Stimulated activated CD4-positive, alpha-beta T cell treated with anti-CD3 and anti-CD28 coated beads, Interleukin-1b, Interleukin-23, amount 100 ng/mL, for 24 hours (primary cell): Measurements from ENCODE around the gene TSPOAP1.
A peak's percentile ranks its signal among the peaks of the same experiment; 100 is the strongest.

Source experiments
- DNase-seq, 4 experiments: peaks; one replicate each; pipeline ENCODE4 v3.0.0-alpha.2; 2020; ENCODE audit warnings: low read depth in 4 of 4, low spot score in 1 of 4

Gene TSPOAP1, protein sequence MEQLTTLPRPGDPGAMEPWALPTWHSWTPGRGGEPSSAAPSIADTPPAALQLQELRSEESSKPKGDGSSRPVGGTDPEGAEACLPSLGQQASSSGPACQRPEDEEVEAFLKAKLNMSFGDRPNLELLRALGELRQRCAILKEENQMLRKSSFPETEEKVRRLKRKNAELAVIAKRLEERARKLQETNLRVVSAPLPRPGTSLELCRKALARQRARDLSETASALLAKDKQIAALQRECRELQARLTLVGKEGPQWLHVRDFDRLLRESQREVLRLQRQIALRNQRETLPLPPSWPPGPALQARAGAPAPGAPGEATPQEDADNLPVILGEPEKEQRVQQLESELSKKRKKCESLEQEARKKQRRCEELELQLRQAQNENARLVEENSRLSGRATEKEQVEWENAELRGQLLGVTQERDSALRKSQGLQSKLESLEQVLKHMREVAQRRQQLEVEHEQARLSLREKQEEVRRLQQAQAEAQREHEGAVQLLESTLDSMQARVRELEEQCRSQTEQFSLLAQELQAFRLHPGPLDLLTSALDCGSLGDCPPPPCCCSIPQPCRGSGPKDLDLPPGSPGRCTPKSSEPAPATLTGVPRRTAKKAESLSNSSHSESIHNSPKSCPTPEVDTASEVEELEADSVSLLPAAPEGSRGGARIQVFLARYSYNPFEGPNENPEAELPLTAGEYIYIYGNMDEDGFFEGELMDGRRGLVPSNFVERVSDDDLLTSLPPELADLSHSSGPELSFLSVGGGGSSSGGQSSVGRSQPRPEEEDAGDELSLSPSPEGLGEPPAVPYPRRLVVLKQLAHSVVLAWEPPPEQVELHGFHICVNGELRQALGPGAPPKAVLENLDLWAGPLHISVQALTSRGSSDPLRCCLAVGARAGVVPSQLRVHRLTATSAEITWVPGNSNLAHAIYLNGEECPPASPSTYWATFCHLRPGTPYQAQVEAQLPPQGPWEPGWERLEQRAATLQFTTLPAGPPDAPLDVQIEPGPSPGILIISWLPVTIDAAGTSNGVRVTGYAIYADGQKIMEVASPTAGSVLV (N-terminal part only)

DNA sequence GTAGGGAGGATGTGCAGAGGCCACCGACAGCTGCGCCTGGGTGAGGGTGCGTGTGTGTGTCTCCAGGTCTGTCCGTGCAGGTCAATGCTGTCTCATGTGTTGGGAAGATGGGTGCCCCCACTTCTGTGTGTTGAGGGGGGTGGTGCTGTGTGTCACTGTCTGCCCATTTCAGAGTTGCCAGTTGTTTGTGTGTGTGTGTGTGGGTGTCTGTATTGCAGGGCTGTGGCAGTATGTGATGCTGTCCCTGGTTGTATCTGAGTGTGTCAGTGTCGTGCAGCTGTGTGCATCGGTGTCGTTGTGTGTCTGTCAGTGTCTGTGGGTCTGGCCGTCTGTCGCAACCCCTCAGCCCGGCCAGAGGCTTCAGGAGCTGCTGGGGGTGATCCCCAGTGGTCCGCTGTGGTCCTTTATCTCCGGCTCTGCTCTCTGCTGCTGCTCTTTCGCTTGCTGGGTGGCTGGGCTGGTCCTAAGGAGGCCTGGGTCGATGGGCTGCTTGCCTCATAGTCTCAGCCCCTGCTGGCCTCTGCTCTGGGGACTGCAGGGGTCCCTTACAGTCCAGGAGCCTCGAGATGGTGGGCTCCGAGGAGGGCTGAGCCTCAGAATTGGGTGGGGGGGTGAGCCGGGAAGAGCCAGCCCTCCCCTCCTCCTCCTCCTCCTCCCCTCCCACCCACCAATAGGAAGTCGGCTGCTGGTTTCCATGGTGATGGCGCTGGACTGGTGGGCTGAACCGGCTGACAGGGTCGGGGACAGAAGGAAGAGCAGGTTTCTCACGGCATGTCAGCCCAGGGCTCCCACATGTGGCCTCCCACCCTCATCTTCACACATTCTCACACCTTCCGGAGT lies at the start of gene TSPOAP1:
TSPOAP1 (minus strand) TSS at position 601 of the 840 bp plus-strand sequence. CDS start 875 bp downstream, outside the sequence.
- DNase-seq, result peak in 2 of 4 experiments; percentile 83 to 86

DNA sequence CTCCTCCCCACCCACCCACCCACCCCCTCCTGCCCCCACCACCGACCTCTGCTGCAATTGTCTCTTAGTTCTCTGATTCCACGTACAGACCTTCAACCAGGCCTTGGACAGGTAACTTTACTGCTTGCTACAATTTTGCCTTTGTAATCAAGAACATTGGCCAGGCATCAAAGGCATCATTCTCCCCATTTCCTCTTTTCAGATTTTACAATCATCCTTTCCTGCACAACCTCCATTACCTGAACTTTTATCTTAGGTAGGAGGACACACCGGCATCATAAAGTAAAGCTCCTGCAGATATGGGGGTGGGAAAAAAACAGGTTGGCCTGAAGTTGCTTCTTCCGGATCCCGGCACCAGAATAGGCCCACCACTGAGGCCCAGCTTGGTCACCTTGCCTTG lies 49.1 kb upstream of the TSPOAP1 start:
- no peak for DNase-seq

DNA sequence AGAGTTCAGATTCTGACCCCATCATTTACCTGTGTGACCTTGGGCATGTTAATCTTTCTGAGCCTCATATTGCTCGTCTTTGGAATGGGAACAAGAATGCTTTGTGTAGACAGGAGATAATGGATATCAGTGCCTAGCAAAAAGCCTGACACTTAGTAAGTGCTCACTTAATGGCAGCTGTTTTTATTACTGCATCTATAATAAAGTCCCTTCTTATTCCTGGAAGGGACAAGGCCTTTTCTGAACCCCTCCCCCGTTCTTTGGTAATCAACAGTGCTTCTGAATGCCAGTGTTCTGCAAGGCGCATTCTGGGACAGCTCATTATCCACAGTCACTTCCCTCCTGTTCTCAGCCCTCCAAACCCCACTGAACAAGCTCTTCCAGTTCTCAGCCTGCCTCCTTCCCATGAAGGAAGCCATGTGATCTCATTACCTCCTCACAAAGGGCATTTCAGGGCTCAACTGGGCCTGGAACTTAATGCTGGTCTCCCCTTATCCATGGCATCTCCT lies 48.6 kb upstream of the TSPOAP1 start:
- no peak for DNase-seq

GRCh38 chr17:58376472-58377000 lies 47.9 kb upstream of the TSPOAP1 start:
- DNase-seq, result no peak

DNA sequence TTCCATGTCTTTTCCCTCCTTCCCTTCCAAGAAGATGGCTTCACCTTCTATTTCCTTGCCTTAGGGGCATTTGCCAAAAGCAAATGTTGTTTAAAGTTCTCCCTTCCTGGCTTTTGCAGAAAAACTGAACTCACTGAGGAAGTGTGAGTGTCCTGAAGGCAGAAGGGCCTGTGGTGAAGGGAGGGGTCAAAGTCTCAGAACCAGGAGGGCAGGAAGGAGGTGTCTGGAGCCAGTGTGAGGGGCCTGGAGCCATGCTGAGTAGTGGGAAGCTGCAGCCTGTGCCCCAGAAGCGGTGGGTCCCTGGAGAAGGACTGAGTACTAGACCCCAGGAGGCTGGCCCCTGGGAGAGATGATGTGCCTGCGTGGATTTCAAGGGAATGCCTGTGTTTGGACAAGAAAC lies 47.2 kb upstream of the TSPOAP1 start:
- no peak for DNase-seq

DNA sequence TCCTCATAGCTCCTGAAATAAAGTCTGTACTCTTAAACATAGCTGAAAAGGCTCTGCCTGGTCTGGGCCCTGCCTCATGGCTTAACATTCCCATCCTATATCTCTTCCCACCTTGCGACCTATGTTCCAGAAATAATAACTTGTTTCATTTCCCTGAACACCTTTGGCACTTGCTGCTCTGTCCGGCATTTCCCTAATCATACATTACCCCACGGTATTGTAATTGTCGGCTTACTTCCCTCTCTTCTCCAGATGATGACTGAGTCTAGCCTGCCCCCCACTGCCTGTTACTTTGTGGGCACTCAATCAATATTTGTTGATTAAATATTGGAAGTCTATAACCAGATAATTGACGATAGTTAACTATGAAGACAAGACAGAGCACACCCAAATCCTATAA lies 46.7 kb upstream of the TSPOAP1 start:
- DNase-seq, result no peak

DNA sequence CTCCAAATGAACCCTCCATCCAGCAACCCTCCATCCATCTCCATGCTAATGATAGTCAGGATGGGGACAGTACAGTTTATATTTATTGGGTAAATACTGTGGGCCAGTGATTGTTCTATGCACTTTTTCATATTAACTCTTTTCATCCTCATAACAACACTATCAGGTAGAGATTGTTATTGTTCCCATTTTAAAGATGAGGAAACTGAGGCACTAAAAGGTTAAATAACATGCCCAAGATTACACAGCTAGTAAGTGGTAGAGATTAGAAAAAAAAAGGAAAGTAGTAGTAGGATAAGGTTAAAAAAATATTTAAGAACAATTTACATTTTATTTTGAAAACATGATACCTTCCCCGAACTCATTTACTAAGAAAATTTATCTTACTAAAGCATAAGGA lies 45.3 kb upstream of the TSPOAP1 start:
- no peak for DNase-seq

- no peak for DNase-seq
Measured at GRCh38 chr17:58373003-58373402, 44.4 kb upstream of the TSPOAP1 start.

DNA sequence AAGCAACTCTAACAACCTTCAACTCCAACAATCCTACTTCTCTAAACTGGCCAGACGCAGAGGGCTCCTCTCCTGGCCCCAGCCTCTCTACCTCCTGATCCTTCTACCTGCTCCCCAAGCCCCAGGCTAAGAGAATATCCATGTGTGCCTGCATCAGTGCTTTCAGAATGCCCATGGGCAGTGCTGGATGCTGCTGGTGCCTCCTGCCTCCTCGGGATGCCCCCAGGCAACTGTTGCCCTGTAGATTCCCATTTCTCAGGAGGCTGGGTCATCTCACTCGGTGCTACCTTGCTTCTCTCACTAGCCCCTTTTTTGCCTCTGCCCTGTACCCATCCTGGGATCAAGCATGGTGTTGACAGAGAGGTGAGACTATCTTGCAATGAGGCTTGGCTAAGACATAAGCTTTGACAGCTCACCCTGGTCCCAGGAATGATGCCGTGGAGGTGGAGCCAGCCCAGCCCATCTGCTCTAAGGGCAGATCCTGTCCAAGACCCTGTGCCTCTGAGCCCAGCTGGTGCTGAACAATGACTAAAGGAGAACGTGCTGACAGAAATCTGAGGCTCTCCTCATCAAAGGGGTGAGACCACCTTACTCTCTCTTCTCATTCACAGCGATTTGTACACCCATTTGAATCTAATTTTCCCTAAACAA lies 42.8 kb upstream of the TSPOAP1 start:
- no peak for DNase-seq

DNA sequence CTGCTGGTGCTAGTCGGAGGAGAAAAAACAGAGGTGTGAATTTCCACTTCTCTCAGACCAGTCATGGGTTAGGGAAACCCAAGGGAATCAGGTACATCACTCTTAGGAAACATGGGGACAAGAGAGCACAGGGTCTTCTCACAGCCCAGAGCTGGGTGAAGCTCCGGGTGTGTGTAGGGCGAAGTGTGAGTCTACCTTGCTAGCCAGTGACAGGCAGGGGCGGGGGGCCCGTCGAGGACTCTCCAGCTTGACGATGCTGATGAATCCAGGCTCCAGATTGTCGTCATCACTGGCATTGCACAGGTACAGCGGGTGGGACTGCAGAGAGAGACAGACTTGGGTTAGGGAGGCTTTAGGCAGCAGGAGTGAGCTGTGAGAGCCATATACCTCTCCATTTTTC lies 42.1 kb upstream of the TSPOAP1 start:
- no peak for DNase-seq

DNA sequence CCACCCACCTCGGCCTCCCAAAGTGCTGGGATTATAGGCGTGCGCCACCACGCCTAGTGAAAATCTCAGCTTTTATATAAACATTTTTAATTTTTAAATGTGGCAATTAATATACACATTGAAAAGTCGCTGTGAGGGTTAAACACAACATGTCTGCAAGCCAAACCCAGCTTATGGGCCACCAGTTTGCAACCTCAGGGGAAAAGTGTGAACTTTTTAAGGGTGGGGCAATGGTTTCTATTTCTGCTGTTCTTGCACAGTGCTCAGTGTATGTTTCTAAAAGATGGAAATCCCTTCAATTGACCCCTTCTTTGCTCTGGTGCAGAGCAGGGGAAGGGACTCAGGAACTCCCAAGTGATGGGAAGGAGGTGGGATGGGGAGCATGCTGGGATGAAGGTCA lies 41.7 kb upstream of the TSPOAP1 start:
- no peak for DNase-seq

DNA sequence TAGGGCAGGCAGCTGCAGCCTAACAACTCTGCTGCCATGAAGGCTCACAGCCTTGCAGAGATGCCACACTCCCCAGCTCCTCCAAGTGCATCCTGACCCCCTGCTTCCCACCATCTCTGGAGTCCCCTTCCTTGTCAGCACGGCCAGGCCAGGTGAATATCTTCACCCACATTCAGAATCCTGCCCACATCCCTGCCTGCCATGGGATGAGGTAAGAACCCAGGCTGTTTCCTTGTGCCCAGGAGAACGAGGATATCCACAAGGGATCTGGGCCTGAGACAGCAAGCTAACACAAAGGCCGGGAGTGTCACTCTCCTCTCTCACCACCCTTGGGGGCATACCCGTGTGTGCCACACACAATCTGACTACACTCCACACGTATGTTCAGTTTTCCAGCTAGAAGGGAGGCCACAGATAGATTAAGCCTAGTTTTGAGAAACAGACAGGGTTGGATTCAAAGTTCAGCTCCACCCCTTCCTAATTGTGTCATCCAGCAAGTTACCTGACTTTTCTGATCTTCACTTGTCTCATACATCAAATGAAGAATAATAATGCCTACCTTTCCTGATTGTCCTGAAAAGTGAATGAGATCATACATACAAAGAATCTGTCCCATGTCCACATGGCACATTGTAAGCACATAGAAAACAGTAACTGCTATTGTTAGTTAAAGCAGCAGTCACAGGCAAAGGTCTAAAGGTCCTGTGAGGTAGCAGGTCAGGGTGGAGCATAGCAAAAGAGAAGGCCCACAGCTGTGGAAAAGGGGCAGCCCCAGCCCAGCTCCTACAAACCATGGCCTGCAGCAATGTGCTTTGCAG lies 40.8 kb upstream of the TSPOAP1 start:
- no peak for DNase-seq

GRCh38 chr17:58368860-58369213 lies 40.2 kb upstream of the TSPOAP1 start:
- no peak for DNase-seq

DNA sequence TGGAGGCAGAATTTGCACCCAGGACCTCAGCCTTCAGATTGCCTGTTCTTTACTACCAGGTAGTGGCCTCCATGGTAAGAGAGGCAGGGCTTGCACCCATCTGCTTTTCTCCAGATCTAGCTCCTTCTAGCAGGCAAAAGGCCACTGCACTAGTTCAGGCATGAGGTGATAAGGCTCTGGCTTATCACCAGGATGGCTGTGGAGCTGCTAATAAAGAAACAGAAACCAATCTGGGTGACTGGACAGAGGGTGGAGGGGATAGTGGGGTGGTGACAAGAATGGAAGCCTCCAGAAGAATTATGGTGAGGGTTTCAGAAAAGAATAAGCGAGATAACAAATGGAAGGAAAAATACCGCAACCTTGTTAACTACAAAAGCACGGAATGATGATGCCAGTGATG lies 38.9 kb upstream of the TSPOAP1 start:
- no peak for DNase-seq

DNA sequence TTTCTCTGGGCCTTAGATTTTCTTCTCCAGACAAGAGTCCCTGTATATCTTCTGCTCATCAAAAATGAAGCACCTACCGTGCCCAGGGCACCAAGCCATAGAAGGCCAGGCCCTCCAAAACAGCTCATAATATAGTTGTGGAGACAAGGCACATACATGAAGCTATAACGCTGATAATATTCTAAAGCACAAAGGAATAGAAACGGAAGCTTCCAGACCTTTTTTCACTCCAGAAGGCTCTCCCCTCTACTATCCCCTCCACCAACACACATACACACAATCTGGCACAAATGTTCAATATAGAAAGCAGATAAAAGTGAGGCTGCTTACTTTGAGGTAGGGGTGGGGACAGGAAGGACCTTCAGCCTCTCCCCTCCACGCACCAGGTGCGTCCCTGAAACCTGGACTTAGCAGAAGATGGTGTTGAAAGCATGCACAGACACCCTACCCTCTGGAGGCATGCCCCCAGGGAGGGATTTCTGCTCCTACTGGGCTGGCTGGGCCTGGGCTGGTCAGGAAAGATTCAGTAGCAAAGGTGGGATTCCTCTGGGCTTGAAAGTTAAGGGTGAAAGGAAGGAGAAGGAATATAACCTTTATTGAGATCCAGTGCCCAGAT lies 37.5 kb upstream of the TSPOAP1 start:
- DNase-seq, result no peak

DNA sequence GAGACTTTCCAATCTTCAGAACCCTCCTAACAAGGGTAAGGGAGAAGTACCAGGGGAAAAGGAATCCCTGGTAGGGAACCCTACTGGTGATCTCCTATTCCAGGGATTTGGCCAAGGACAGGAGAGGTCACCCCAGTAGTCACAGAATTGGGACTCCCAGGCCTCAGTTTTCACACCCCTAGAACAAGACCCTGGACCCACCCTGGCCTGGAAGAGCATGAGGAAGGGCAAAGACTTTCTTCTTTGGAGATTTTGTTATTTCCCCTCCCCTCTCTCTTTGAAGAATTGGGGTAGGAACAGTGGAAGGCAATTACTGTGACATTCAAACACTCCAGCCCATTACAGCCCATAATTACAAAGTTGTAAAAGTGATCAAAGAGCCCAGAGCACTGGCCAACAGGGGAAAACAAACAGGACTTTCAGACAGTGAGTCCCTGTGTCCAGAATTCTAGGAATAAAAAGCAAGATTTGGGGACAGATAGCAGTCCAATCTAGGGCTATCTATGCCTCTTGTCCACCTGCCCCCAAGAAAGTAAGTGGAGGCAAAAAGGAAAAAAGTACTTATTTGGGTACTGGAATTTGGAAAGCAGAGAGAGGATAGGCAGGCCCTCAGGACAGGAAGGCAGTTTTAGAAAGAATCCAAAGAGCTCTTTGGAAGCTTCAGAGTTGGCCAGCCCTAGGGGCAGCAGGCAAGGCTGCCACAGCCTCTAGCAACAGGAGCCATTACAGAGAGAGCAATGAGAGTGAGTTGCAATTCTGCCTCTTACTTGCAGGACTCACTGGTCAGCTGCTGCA lies 36.8 kb upstream of the TSPOAP1 start:
- no peak for DNase-seq

DNA sequence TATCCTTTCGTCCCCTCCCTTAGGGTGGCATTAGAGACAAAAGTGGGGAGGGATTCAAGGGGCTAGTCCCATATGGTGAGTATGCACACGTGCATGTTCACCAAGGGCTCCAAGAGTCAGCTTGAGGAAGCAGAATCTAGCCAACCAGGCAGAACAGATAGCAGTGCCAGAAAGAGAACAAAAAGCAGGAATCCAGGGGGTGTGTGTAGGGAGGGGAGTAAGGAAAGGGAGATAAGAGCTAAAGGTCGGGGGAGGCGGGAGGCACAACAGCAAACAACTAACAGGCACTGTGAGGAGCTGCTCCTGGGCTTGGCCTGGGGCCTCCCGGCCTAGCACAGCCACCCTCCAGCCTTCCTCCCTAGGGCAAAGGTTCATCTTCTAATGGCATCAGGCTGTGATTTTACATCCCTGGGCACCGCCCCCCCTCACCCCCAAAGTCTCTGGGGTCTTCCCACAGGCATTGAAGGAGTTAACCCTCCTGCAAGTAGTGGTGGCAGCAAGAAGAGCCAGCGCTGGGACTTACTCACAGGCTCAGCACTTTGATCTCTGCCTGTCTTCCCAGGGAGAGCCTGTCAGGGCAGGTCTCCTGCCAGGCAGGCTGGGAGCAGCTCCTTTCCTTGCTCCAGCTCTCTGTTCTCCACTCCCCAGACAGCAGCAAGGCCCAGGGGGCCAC lies 35.8 kb upstream of the TSPOAP1 start:
- no peak for DNase-seq
